Measurements from ENCODE around the gene GRM4.

The GRM4 gene

GRCh38 chr6:34062815-34063214 is 83.1 kb downstream of the GRM4 start:
- DNase-seq (ENCODE audit: low spot score) = no peak

GRCh38 chr6:34062156-34062555 is 83.7 kb downstream of the GRM4 start:
- no peak for DNase-seq (ENCODE audit: low spot score)

- DNase-seq (ENCODE audit: low spot score) = no peak
These were observed 84.5 kb downstream of the GRM4 start for GRCh38 chr6:34061348-34061747.

- DNase-seq (ENCODE audit: low spot score) = no peak
These were observed 86.0 kb downstream of the GRM4 start for GRCh38 chr6:34059914-34060313.

- no peak for DNase-seq (ENCODE audit: low spot score)
These were observed 86.7 kb downstream of the GRM4 start for GRCh38 chr6:34059136-34059731.

- no peak for DNase-seq (ENCODE audit: low spot score)
These were observed 88.1 kb downstream of the GRM4 start for GRCh38 chr6:34057790-34058189.

- no peak for DNase-seq (ENCODE audit: low spot score)
These were observed 88.7 kb downstream of the GRM4 start for GRCh38 chr6:34057191-34057590.

GRCh38 chr6:34056305-34057108 is 89.4 kb downstream of the GRM4 start:
- no peak for DNase-seq (ENCODE audit: low spot score)

GRCh38 chr6:34055223-34055933 is 90.5 kb downstream of the GRM4 start:
- peak; percentile 82 for DNase-seq (ENCODE audit: low spot score)

GRCh38 chr6:34053721-34054120 is 92.2 kb downstream of the GRM4 start:
- DNase-seq (ENCODE audit: low spot score) = no peak

- DNase-seq (ENCODE audit: low spot score) = no peak
These were observed 92.8 kb downstream of the GRM4 start for GRCh38 chr6:34052918-34053608.

GRCh38 chr6:34052071-34052825 is 93.6 kb downstream of the GRM4 start:
- no peak for DNase-seq (ENCODE audit: low spot score)

GRCh38 chr6:34051331-34051919 is 94.5 kb downstream of the GRM4 start:
- DNase-seq (ENCODE audit: low spot score) = no peak

GRCh38 chr6:34050691-34051090 is 95.2 kb downstream of the GRM4 start:
- DNase-seq (ENCODE audit: low spot score) = no peak

- DNase-seq (ENCODE audit: low spot score) = peak; percentile 91
These were observed 96.2 kb downstream of the GRM4 start for GRCh38 chr6:34049395-34050342.

GRCh38 chr6:34047913-34048867 is 97.7 kb downstream of the GRM4 start:
- DNase-seq (ENCODE audit: low spot score) = no peak

- DNase-seq (ENCODE audit: low spot score) = no peak
These were observed 99.3 kb downstream of the GRM4 start for GRCh38 chr6:34046617-34047016.

- peak; percentile 54 for DNase-seq (ENCODE audit: low spot score)
These were observed 100.1 kb downstream of the GRM4 start for GRCh38 chr6:34045771-34046170.
